Testis (tissue), 3 donors: ENCODE data around the gene SEC24B. TPM values are rescaled to one million over a fixed set of nuclear protein-coding genes. Genes with fewer than 3 reads are reported as not detected.
"Not testable (repeated sequence)": the region's sequence is repeated elsewhere in the genome, so short reads cannot be mapped to it uniquely, and the experiment has no call there.

ENCODE experiments used
- DNase-seq: peaks from one replicate; pipeline ENCODE4 v3.0.0-alpha.2; 2019
- H3K27ac ChIP-seq, 2 donors: fragments of 200-600 bp; sonication (generic); one replicate each; pipeline ENCODE4 v1.5.1; 2019
- H3K27me3 ChIP-seq: fragments of 200-600 bp; sonication (generic); one replicate; pipeline ENCODE4 v1.5.1; 2019
- H3K36me3 ChIP-seq: fragments of 200-600 bp; sonication (generic); one replicate; pipeline ENCODE4 v1.5.1; 2017; ENCODE audit warnings: low read depth; ENCODE audit errors: missing control alignments
- H3K4me1 ChIP-seq: fragments of 200-600 bp; sonication (generic); one replicate; pipeline ENCODE4 v1.5.1; 2019
- H3K4me3 ChIP-seq, 2 donors: fragments of 200-600 bp; sonication (generic); one replicate each; pipeline ENCODE4 v1.5.1; 2017 to 2019
- H3K9me3 ChIP-seq: fragments of 200-600 bp; sonication (generic); one replicate; pipeline ENCODE4 v1.5.1; 2017
- POLR2A ChIP-seq: fragments of 450-650 bp; IDR thresholded peaks from one replicate; pipeline ENCODE4 v1.6.1; 2017; ENCODE audit warnings: antibody characterized with exemption, mild to moderate bottlenecking, moderate library complexity
- WGBS, 2 donors: methylation state at CpG; one replicate each; pipeline ENCODE4 v1.1.5; 2018; 5-methylcytosine and 5-hydroxymethylcytosine counted together
- intact Hi-C: fragments of 100-400 bp; cut with DNase I; formaldehyde crosslinking; loops from one replicate; pipeline ENCODE4 v1.15.1; 2023; ENCODE audit warnings: low total_unique reads
- polyA plus RNA-seq: library from polyadenylated mRNA; stranded (reverse); fragments of 350-450 nt; fragmentation: Illumina TruSeq; extraction: RNeasy Lipid Tissue Mini Kit (QIAGEN cat#74804); gene quantifications from one replicate; pipeline ENCODE4 v1.2.3, GENCODE V29; 2014; ENCODE audit warnings: low read depth, low replicate concordance; ENCODE audit not compliant: insufficient read depth
- total RNA-seq, 2 donors: library from RNA; depleted of rRNA; stranded (reverse); fragments of >200 nt; gene quantifications; one replicate each; pipeline ENCODE4 v1.2.3, GENCODE V29; 2016
- TF ChIP-seq, protein P1 (sequence below), 3 experiments: fragments of 450-650 bp in 2 of 3; fragments of 200-600 bp in 1 of 3; sonication (generic) in 1 of 3; IDR thresholded peaks; one replicate each; pipeline ENCODE4 v1.5.1; 2016 to 2019; ENCODE audit warnings: antibody characterized with exemption in 3 of 3, mild to moderate bottlenecking in 2 of 3, moderate library complexity in 1 of 3

SEC24B gene
- total and polyA plus RNA-seq, 3 donors from 2014 or later: 22.7 to 38.6 (median 36.0) TPM

DNA sequence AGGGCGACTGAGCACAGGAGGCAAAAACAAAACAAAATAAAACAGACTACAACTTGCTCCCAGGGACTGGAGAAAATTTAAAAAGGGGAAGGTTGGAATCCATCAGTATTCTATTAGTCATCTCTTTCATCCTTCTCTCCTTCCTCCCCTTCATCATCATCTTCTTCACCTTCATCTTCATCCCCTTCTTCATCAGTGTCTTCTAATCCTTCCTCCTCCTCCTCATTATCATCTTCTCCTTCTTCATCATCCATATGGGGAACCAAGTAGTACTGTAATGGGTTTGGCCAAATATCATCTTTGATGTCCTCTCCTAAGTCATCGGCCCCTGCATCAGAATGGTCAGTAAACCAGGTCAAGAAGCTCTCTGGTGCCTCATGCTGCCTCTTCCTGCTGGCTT is 119.5 kb downstream of the SEC24B start:
- intact Hi-C loops: loop anchor here (10.0 kb wide), 1 partner anchor 118 kb away; the partner anchor contains the start of gene SEC24B
- Histone ChIP-seq H3K27me3 (no peaks in the 10 kb centered on the region), H3K9me3 (no peaks in the 10 kb centered on the region), H3K4me3 (no peak overlapping the region), H3K27ac (no peak overlapping the region), H3K4me1 (no peaks in the 10 kb centered on the region), H3K36me3 (no peaks in the 10 kb centered on the region)
- no peak for TF ChIP-seq POLR2A
- WGBS, 2 donors: 94 to 97% methylated on average over 2 of the region's 2 CpGs
- no peak for DNase-seq

DNA sequence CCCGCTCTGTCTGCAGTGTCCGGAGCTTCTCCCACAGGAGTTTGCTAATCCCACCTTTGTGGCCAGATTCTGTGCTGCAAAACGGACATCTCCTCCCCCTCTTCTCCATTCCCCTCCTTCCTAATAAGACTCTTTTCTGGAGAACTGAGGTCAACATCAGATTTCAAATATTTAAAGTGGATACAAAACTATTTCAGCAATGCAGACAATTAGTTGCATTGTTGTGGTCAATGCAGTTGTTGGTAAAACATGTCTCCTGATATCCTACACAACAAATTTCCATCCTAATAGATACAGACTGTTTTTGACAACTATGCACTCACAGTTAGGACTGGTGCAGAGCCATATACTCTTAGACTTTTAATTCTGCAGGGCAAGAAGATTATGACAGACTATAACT is 121.4 kb downstream of the SEC24B start:
- TF ChIP-seq, protein P1, sequence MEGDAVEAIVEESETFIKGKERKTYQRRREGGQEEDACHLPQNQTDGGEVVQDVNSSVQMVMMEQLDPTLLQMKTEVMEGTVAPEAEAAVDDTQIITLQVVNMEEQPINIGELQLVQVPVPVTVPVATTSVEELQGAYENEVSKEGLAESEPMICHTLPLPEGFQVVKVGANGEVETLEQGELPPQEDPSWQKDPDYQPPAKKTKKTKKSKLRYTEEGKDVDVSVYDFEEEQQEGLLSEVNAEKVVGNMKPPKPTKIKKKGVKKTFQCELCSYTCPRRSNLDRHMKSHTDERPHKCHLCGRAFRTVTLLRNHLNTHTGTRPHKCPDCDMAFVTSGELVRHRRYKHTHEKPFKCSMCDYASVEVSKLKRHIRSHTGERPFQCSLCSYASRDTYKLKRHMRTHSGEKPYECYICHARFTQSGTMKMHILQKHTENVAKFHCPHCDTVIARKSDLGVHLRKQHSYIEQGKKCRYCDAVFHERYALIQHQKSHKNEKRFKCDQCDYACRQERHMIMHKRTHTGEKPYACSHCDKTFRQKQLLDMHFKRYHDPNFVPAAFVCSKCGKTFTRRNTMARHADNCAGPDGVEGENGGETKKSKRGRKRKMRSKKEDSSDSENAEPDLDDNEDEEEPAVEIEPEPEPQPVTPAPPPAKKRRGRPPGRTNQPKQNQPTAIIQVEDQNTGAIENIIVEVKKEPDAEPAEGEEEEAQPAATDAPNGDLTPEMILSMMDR (IDR thresholded peaks at IDR 0.05): no peak
- no peak for TF ChIP-seq POLR2A
- no peaks in the 10 kb centered on the region for H3K4me1 ChIP-seq
- no peaks in the 10 kb centered on the region for H3K27me3 ChIP-seq
- no peaks in the 10 kb centered on the region for H3K36me3 ChIP-seq
- H3K27ac ChIP-seq: no peak overlapping the region
- H3K4me3 ChIP-seq: no peak overlapping the region
- WGBS, 2 donors: 79 to 85% methylated on average over 3 of the region's 3 CpGs
- no peaks in the 10 kb centered on the region for H3K9me3 ChIP-seq
- intact Hi-C loops: loop anchor here (10.0 kb wide), 1 partner anchor 120 kb away; the partner anchor contains the start of gene SEC24B
- DNase-seq: no peak

DNA sequence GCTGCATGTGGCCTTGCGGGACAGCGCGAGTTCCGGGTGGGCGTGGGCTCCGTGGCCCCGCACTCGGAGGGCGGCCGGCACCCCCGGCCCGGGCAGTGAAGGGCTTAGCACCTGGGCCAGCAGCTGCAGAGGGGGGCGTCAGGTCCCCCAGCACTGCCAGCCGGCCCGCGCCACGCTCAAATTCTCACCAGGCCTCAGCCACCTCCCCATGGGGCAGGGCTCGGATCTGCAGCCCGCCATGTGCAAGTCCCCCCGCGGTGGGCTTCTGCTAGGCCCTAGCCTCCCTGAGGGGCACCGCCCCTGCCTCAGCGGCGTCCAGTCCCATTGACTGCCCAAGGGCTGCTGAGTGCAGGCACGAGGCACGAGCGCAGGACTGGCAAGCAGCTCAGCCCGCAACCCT is 123.8 kb downstream of the SEC24B start:
- WGBS, 2 donors: 79 to 92% methylated on average over 14 to 28 of the region's 28 CpGs
- no peak overlapping the region for H3K27ac ChIP-seq
- no peaks in the 10 kb centered on the region for H3K9me3 ChIP-seq
- no peaks in the 10 kb centered on the region for H3K36me3 ChIP-seq
- H3K4me1 ChIP-seq: no peaks in the 10 kb centered on the region
- peak overlapping the region in 1 of 2 donors; percentile 16 for H3K4me3 ChIP-seq
- no peak for TF ChIP-seq POLR2A
- TF ChIP-seq, protein P1 (IDR thresholded peaks at IDR 0.05): no peak
- DNase-seq: no peak
- intact Hi-C loops: loop anchor here (10.0 kb wide), 1 partner anchor 123 kb away; the partner anchor contains the start of gene SEC24B
- no peaks in the 10 kb centered on the region for H3K27me3 ChIP-seq

DNA sequence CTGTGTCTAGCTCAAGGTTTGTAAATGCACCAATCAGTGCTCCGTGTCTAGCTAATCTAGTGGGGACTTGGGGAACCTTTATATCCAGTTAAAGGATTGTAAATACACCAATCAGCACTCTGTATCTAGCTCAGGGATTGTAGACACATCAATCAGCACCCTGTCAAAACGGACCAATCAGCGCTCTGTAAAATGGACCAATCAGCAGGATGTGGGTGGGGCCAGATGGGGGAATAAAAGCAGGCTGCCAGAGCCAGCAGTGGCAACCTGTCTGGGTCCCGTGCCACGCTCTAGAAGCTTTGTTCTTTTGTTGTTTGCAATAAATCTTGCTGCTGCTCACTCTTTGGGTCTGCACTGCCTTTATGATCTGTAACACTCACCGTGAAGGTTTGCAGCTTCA is 124.5 kb downstream of the SEC24B start:
- intact Hi-C loops: loop anchor here (10.0 kb wide), 1 partner anchor 123 kb away; the partner anchor contains the start of gene SEC24B
- not testable (repeated sequence) for H3K4me1 ChIP-seq, H3K9me3 ChIP-seq, H3K27ac ChIP-seq, H3K36me3 ChIP-seq, H3K27me3 ChIP-seq, H3K4me3 ChIP-seq
- DNase-seq: peak; percentile 59
- whole genome bisulfite sequencing, 2 donors: 87 to 92% methylated on average over 6 of the region's 6 CpGs

DNA sequence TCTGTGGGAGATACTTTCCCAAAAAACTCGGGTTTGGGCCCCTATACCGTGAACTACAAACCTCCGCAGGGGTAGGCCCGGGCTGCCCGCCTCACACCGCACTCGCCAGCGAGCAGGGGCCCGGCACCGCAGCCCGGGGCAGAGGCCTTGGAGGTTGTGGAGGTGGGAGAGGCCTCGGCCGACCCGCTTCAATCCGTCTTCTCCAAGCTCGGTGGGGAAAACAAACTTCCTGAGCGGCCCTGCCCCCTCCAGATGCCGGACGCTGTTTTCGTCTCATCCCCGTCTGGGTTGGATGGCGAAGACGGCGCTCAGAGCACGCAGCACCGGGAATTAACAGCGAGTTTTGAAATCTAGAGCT is 126.0 kb downstream of the SEC24B start:
- WGBS, 2 donors: 2 to 3% methylated on average over 26 to 27 of the region's 27 CpGs
- Histone ChIP-seq H3K4me1 (no peaks in the 10 kb centered on the region), H3K27me3 (no peaks in the 10 kb centered on the region), H3K36me3 (no peaks in the 10 kb centered on the region), H3K4me3 (peak overlapping the region; percentile 67 to 68), H3K9me3 (no peaks in the 10 kb centered on the region), H3K27ac (peak overlapping the region; percentile 59 to 85)
- DNase-seq: peak; percentile 33
- TF ChIP-seq POLR2A: no peak
- intact Hi-C loops: loop anchor here (10.0 kb wide), 1 partner anchor 125 kb away; the partner anchor contains the start of gene SEC24B

DNA sequence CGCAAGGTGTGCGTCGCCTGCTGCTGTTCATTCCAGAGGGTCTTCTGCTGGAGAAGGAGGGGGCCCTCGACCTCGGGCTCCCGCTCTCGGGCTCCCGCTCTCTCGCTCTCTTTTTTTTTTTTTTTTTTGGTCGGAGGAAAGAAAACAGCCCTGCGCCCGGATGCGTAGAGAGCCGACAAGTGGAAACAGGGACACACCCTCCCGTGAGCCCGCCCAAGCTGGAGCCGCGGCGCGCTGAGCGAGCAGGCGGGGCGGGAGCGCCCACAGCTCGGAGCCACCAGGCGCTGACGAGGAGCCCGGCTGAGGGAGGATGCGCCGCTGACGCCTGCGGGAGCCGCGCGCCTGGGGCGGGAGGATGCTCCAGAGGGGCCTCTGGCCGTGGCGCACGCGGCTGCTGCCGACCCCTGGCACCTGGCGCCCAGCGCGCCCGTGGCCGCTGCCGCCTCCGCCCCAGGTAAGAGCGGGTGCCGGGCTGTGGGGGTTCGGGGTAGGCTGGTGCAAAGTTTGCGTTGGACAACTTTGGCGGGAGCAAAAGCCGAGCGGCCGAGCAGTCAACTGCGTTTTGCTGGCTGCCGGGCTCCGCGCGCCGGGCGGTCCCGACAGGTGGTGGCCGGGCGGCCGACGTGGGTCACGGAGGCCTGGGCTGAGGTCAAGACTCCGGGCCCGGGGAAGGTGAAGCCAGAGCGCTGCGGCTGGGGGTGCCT is 126.5 kb downstream of the SEC24B start, which contains the start of gene MCUB:
MCUB (plus strand) TSS at position 264 of the 704 bp plus-strand sequence; CDS start at position 356, 92 bp downstream.
- WGBS, 2 donors: 0 to 1% methylated on average over 2 to 73 of the region's 73 CpGs

More for the DNA sequence above, 126.5 kb downstream of the SEC24B start, which contains the start of gene MCUB:
- intact Hi-C loops: loop anchor here (10.0 kb wide), 1 partner anchor 125 kb away; the partner anchor contains the start of gene SEC24B
- Histone ChIP-seq H3K4me3 (peak within 1 kb of the TSS; percentile 67 to 68), H3K27me3 (no peaks in the 10 kb centered on the region), H3K27ac (peak within 1 kb of the TSS; percentile 59 to 85), H3K4me1 (no peaks in the 10 kb centered on the region), H3K36me3 (no peaks in the 10 kb centered on the region), H3K9me3 (no peaks in the 10 kb centered on the region)
- TF ChIP-seq, protein P1 (IDR thresholded peaks at IDR 0.05): no peak
- no peak for TF ChIP-seq POLR2A
- DNase-seq: peak; percentile 85
